IPS DF 4.7 (cell line): Measurements from ENCODE around the gene DPYD.

ENCODE experiments used
- DNase-seq: peaks from one replicate; pipeline ENCODE4 v3.0.0-alpha.2; 2013; ENCODE audit warnings: low spot score; ENCODE audit errors: extremely low read depth

DPYD gene

GRCh38 chr1:97097404-97097925, 823.4 kb downstream of the DPYD start:
- DNase-seq = no peak

GRCh38 chr1:97095764-97096163, 825.1 kb downstream of the DPYD start:
- DNase-seq = no peak

GRCh38 chr1:97094247-97094972, 826.4 kb downstream of the DPYD start:
- DNase-seq = no peak

DNA sequence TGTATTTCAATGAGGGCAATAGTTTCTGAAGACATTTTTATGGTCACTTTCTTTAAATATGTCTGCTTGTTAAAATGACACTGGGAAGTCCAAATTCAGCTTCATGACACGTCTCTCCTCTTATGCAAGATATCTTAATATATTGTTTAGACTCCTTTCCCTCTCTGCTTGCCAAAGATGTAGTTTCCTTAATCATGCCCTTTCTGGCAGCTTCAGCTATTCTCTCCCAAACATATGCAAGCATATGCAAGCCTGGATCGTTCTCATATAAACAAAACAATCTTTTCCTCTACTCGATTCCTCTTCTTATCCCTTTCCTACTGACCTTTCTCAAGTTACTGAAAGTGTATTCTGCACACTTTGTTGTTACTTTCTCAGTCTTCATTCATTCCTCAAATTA, 827.1 kb downstream of the DPYD start:
- DNase-seq = no peak

- DNase-seq = no peak
These were observed 828.0 kb downstream of the DPYD start for GRCh38 chr1:97092824-97093223.

- no peak for DNase-seq
These were observed 829.2 kb downstream of the DPYD start for GRCh38 chr1:97091679-97092078.

GRCh38 chr1:97091263-97091662, 829.6 kb downstream of the DPYD start:
- no peak for DNase-seq

DNA sequence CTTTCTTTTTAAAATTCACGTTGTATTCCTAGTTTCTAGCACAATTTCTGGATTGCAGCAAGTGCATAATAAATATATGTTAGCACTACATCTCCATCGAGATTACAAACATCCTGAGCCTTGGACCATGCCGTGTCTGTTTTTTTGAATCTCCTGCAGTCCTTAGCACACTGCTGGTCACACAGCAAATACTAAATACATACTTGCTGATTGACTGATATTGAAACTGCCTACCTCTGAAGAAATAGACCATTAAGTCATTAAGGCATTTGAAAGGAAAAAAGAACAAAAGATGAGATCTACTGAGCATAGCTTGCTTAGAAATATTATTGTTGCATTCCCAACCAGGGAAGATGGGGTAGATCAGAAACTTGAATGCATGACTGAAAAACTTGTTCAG, 830.1 kb downstream of the DPYD start:
- no peak for DNase-seq

GRCh38 chr1:97089173-97089572, 831.7 kb downstream of the DPYD start:
- DNase-seq = no peak

- DNase-seq = no peak
These were observed 832.4 kb downstream of the DPYD start for GRCh38 chr1:97088391-97088790.

GRCh38 chr1:97084546-97084945, 836.3 kb downstream of the DPYD start:
- DNase-seq = no peak

- no peak for DNase-seq
These were observed 838.5 kb downstream of the DPYD start for GRCh38 chr1:97082160-97082848.

- no peak for DNase-seq
These were observed 842.0 kb downstream of the DPYD start for GRCh38 chr1:97078872-97079271.

- no peak for DNase-seq
These were observed 843.6 kb downstream of the DPYD start for GRCh38 chr1:97077221-97077620.

DNA sequence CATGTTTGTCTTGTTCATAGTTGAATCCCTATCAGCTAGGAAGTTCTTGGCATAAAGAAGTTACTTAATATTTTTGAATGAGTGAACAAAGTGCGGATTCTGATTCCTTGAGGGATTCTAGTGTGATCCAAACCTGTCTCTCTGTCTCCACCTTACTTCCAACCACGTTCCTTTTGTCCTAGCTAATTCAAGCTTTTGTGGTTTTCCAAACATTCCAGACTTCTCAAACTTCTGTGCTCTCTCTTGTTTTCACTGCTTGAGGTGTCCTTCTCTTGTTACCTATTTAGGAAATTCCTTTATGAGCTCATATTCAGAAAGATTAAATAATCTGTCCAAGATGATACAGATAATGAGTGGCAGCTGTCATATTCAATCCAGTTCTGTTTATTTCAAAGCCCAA, 846.1 kb downstream of the DPYD start:
- DNase-seq = no peak

- no peak for DNase-seq
These were observed 846.9 kb downstream of the DPYD start for GRCh38 chr1:97073936-97074335.

DNA sequence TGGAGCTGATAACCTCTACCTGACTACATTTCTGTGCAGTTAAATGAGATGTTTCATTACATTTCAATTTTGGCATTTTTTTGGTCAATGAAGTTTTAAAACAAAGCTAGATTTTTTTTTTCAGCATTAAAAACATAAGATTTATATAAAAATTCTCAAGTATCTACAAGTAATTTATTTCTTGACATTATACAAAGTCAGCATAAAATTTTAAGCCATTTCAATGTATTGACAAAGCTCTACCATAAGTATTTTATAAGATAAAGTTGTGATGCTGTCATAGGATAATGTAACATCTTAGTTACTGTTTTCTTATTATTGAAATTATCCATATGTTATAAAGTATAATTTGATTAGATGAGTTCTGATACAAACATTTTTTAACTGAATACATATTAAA, 847.7 kb downstream of the DPYD start:
- no peak for DNase-seq

- DNase-seq = no peak
These were observed 849.7 kb downstream of the DPYD start for GRCh38 chr1:97071173-97071572.

DNA sequence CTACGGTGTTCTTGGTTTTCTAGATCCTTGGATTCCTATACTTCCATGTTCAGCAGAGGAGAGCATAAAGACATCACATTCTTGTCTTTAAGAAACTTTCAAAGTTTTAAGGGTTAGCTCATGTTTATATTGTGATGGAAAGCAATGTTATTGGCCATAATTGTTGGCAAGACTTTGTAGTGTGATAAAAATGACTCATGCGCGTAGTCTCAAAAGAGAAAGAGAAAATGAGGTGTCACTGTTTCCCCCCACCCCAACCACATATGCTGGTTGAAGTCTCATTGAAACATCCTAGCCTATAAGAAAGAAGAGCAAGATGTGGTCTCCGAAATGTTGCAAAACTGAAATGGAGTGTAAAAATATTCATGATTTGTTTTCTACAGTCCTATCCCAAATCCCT, 850.5 kb downstream of the DPYD start:
- DNase-seq = no peak

GRCh38 chr1:97069312-97069711, 851.5 kb downstream of the DPYD start:
- no peak for DNase-seq

GRCh38 chr1:97066860-97067259, 854.0 kb downstream of the DPYD start:
- DNase-seq = no peak

- no peak for DNase-seq
These were observed 857.3 kb downstream of the DPYD start for GRCh38 chr1:97063532-97063931.

- DNase-seq = no peak
These were observed 859.2 kb downstream of the DPYD start for GRCh38 chr1:97061604-97062003.
